IMR-90 (cell line): ENCODE measurements around the gene ZNF654. TPM values are rescaled to one million over a fixed set of nuclear protein-coding genes. Genes with fewer than 3 reads are reported as not detected.

Experiments
- ATAC-seq: fragments of 200-7000 bp; cut with Tn5 transposase; 2 replicates; pipeline ENCODE4 v1.9.1; 2020; ENCODE audit warnings: low read depth, mild to moderate bottlenecking, moderate library complexity
- BruUV-seq: library from RNA; stranded (reverse); fragments of 400-500 nt; replicated peaks from 2 replicates; lab custom pipeline; 2021; lab: Mats Ljungman, UMichigan
- CTCF ChIA-PET: fragments of 300-600 bp; formaldehyde crosslinking; extraction: SDS; loops from one replicate; lab custom pipeline; 2021; ENCODE audit warnings: antibody characterized with exemption; lab: Yijun Ruan, JAX
- POLR2A ChIA-PET: fragments of 300-600 bp; sonication (Branson Sonifier 250); formaldehyde crosslinking; loops from one replicate; lab custom pipeline; 2022; ENCODE audit warnings: antibody characterized with exemption; ENCODE audit not compliant: unreplicated experiment; lab: Charles Lee
- DNase-seq: peaks from one replicate; pipeline ENCODE4 v3.0.0; 2013
- H2AFZ ChIP-seq: replicated peaks from 2 replicates; pipeline ENCODE3; 2013; ENCODE audit warnings: low read length, mild to moderate bottlenecking; ENCODE audit not compliant: poor library complexity
- H2AK5ac ChIP-seq: 2 replicates; pipeline ENCODE4 v1.6.1; 2013; ENCODE audit warnings: low read depth, low read length, inconsistent platforms
- H2AK9ac ChIP-seq: replicated peaks from 2 replicates; pipeline ENCODE3; 2013; ENCODE audit warnings: mild to moderate bottlenecking, low read depth, low read length, moderate library complexity; ENCODE audit not compliant: poor library complexity
- H2BK120ac ChIP-seq: 2 replicates; pipeline ENCODE4 v1.6.1; 2013; ENCODE audit warnings: low read depth, low read length, inconsistent platforms
- H2BK15ac ChIP-seq: 3 replicates; pipeline ENCODE4 v1.6.1; 2013; ENCODE audit warnings: low read depth, low read length, inconsistent platforms
- H2BK20ac ChIP-seq: 2 replicates; pipeline ENCODE4 v1.6.1; 2013; ENCODE audit warnings: low read depth, mild to moderate bottlenecking, inconsistent platforms, low read length, moderate library complexity
- H2BK5ac ChIP-seq: 2 replicates; pipeline ENCODE4 v1.6.1; 2013; ENCODE audit warnings: mild to moderate bottlenecking, low read depth, low read length, inconsistent platforms; ENCODE audit not compliant: poor library complexity, severe bottlenecking
- H3K14ac ChIP-seq: replicated peaks from 2 replicates; pipeline ENCODE4 v1.6.1; 2013; ENCODE audit warnings: low read depth, low read length, inconsistent platforms
- H3K18ac ChIP-seq: 2 replicates; pipeline ENCODE4 v1.6.1; 2013; ENCODE audit warnings: low read depth, low read length, control low read depth
- H3K23ac ChIP-seq: 2 replicates; pipeline ENCODE4 v1.6.1; 2013; ENCODE audit warnings: low read depth, low read length, inconsistent platforms
- H3K27ac ChIP-seq: 2 replicates; pipeline ENCODE4 v1.5.1; 2013; ENCODE audit warnings: mild to moderate bottlenecking, control low read depth, low read length; ENCODE audit not compliant: insufficient read depth
- H3K27me3 ChIP-seq: 2 replicates; pipeline ENCODE4 v1.6.1; 2013; ENCODE audit warnings: low read length; ENCODE audit not compliant: control insufficient read depth, insufficient read depth
- H3K36me3 ChIP-seq: 2 replicates; pipeline ENCODE4 v1.6.1; 2013; ENCODE audit warnings: low read length, mixed read lengths; ENCODE audit not compliant: control insufficient read depth, insufficient read depth
- H3K4ac ChIP-seq: 2 replicates; pipeline ENCODE4 v1.6.1; 2013; ENCODE audit warnings: low read depth, low read length, inconsistent platforms
- H3K4me1 ChIP-seq: 2 replicates; pipeline ENCODE4 v1.6.1; 2013; ENCODE audit warnings: low read length, mixed read lengths; ENCODE audit not compliant: control insufficient read depth, insufficient read depth
- H3K4me2 ChIP-seq: 2 replicates; pipeline ENCODE4 v1.6.1; 2013; ENCODE audit warnings: low read depth, mild to moderate bottlenecking, control low read depth, low read length, moderate library complexity
- H3K4me3 ChIP-seq: 2 replicates; pipeline ENCODE4 v1.5.1; 2013; ENCODE audit warnings: low read depth, mild to moderate bottlenecking, control low read depth, low read length, moderate library complexity; ENCODE audit not compliant: insufficient read depth
- H3K56ac ChIP-seq: 2 replicates; pipeline ENCODE4 v1.6.1; 2013; ENCODE audit warnings: low read length, inconsistent platforms; ENCODE audit not compliant: insufficient read depth; ENCODE audit errors: extremely low read depth
- H3K79me1 ChIP-seq, 2 experiments: 2 replicates each; pipeline ENCODE4 v1.6.1; 2013; ENCODE audit warnings: low read length in 2 of 2, inconsistent platforms in 1 of 2, low read depth in 1 of 2
- H3K9ac ChIP-seq: 2 replicates; pipeline ENCODE4 v1.6.1; 2013; ENCODE audit warnings: low read depth, low read length, control low read depth
- H3K9me1 ChIP-seq: 2 replicates; pipeline ENCODE4 v1.6.1; 2013; ENCODE audit warnings: low read length, inconsistent platforms; ENCODE audit not compliant: insufficient read depth
- H3K9me3 ChIP-seq: 2 replicates; pipeline ENCODE4 v1.6.1; 2013; ENCODE audit warnings: low read length; ENCODE audit not compliant: control insufficient read depth, insufficient read depth
- H4K20me1 ChIP-seq: 2 replicates; pipeline ENCODE4 v1.6.1; 2013; ENCODE audit warnings: low read length, inconsistent platforms; ENCODE audit not compliant: insufficient read depth
- H4K5ac ChIP-seq: 2 replicates; pipeline ENCODE4 v1.6.1; 2013; ENCODE audit warnings: mild to moderate bottlenecking, low read depth, low read length, control low read depth
- H4K8ac ChIP-seq, 2 experiments: 2 replicates each; pipeline ENCODE4 v1.6.1; 2013; ENCODE audit warnings: low read depth in 2 of 2, low read length in 2 of 2, control low read depth in 1 of 2, inconsistent platforms in 1 of 2
- H4K91ac ChIP-seq: 2 replicates; pipeline ENCODE4 v1.6.1; 2013; ENCODE audit warnings: low read depth, low read length, inconsistent platforms; ENCODE audit not compliant: insufficient read depth
- MXI1 ChIP-seq: IDR thresholded peaks from 2 replicates; pipeline ENCODE4 v1.6.1; 2012; ENCODE audit warnings: low read depth, mild to moderate bottlenecking, low read length, moderate library complexity, borderline replicate concordance
- RCOR1 ChIP-seq: IDR thresholded peaks from 2 replicates; pipeline ENCODE4 v1.6.1; 2012; ENCODE audit warnings: mild to moderate bottlenecking, low read length, improper control_type of control experiment; ENCODE audit not compliant: insufficient replicate concordance
- WGBS, 2 experiments: methylation state at CpG; one replicate each; pipeline versions ENCODE4 v1.1.5 to v1.1.7; 2013; ENCODE audit warnings: missing lambda C conversion rate in 2 of 2; ENCODE audit not compliant: insufficient read length in 1 of 2; ENCODE audit errors: extremely low coverage in 2 of 2; 5-methylcytosine and 5-hydroxymethylcytosine counted together
- dilution Hi-C: fragments of 300-500 bp; cut with HindIII; formaldehyde crosslinking; loops from one replicate; pipeline ENCODE4 v1.14.3; 2018; ENCODE audit warnings: low sequenced_read_pairs; ENCODE audit not compliant: unreplicated experiment
- in situ Hi-C: fragments of 300-500 bp; cut with MboI; formaldehyde crosslinking; loops from 3 replicates; pipeline ENCODE4 v1.14.3; 2019; ENCODE audit warnings: low sequenced_read_pairs, inconsistent platforms, mixed read lengths
- intact Hi-C: fragments of 100-400 bp; cut with micrococcal nuclease; formaldehyde crosslinking; loops from 2 replicates; pipeline ENCODE4 v1.10.0; 2022
- polyA plus RNA-seq, 3 experiments: library from polyadenylated mRNA; depleted of rRNA; stranded (reverse); fragments of >200 nt; gene quantifications; 2 replicates each; pipeline ENCODE4 v1.2.3, GENCODE V29; 2012; ENCODE audit warnings: low replicate concordance in 1 of 3
- total RNA-seq: library from RNA; depleted of rRNA; stranded (reverse); fragments of >200 nt; gene quantifications from 2 replicates; pipeline ENCODE4 v1.2.3, GENCODE V29; 2012

The ZNF654 gene
- total and polyA plus RNA-seq, 2 of the 4 experiments (the other 2 are of a cell fraction) = 3.3 to 11.5 TPM

- no TSS peak for BruUV-seq
Observed at GRCh38 chr3:88076712-88077111, 17.7 kb downstream of the ZNF654 start.

More at GRCh38 chr3:88076712-88077111, 17.7 kb downstream of the ZNF654 start:
- Histone ChIP-seq H2BK5ac (no peak overlapping the region), H2AFZ (no peak overlapping the region), H3K4me1 (peaks cover 3% of the 10 kb centered on the region; the same call in 1 of the 2 replicates), H3K4ac (no peak overlapping the region), H3K56ac (no peak overlapping the region), H2BK20ac (no peak overlapping the region), H3K14ac (no peak overlapping the region), H4K91ac (no peak overlapping the region), H3K27me3 (no peaks in the 10 kb centered on the region), H4K20me1 (peaks cover 36% of the 10 kb centered on the region), H3K79me1 (peaks cover 15 to 34% of the 10 kb centered on the region in 2 experiments), H4K5ac (no peak overlapping the region), H4K8ac (no peak overlapping the region), H3K27ac (no peak overlapping the region), H3K9ac (no peak overlapping the region), H3K9me1 (peaks cover 2% of the 10 kb centered on the region; the same call in 1 of the 2 replicates), H3K4me3 (no peak overlapping the region), H3K23ac (no peak overlapping the region), H3K9me3 (no peaks in the 10 kb centered on the region), H2BK120ac (no peak overlapping the region), H2AK5ac (no peak overlapping the region), H2BK15ac (no peak overlapping the region), H3K18ac (no peak overlapping the region), H3K4me2 (no peak overlapping the region), H2AK9ac (no peak overlapping the region), H3K36me3 (no peaks in the 10 kb centered on the region; the same call in 1 of the 2 replicates)
- ChIA-PET CTCF (no interaction called here), POLR2A (no interaction called here)
- TF ChIP-seq MXI1 = no peak
- no peak for TF ChIP-seq RCOR1
- no CpG with 5 or more reads among the region's 1 CpG for WGBS, 2 experiments
- ATAC-seq (no peak), DNase-seq (no peak)
- dilution Hi-C loops (no loop called here), in situ Hi-C loops (no loop called here), intact Hi-C loops (loop anchor here (2.0 kb wide), 1 partner anchor 14 kb away; no protein-coding TSS in a partner anchor)
